ENCODE measurements around the gene BANK1. TPM values are rescaled to one million over a fixed set of nuclear protein-coding genes. Genes with fewer than 3 reads are reported as not detected.

The BANK1 gene
- total RNA-seq, 1 experiment from 2014 or later: 2.4 TPM

- Histone ChIP-seq H3K9me2 (ENCODE audit: insufficient read depth) (no peaks in the 10 kb centered on the region), H3K4me3 (replicated peaks in 1 of 2; ENCODE audit: low read depth in 1 of 2, low read length in 2 of 2) (no peak overlapping the region), H3K36me3 (ENCODE audit: control insufficient read depth in 1 of 2, insufficient read depth in 2 of 2, low read length in 2 of 2) (no peaks in the 10 kb centered on the region), H3K27me3 (ENCODE audit: insufficient read depth, low read length) (no peaks in the 10 kb centered on the region), H3K4me1 (ENCODE audit: control insufficient read depth in 1 of 2, insufficient read depth in 2 of 2, low read length in 2 of 2) (no peaks in the 10 kb centered on the region), H3K4me2 (ENCODE audit: low read length) (no peak overlapping the region), H3K79me2 (ENCODE audit: insufficient read depth, low read length) (no peaks in the 10 kb centered on the region), H3K9me3 (ENCODE audit: control insufficient read depth in 1 of 2, insufficient read depth in 1 of 2, low read depth in 1 of 2, low read length in 2 of 2) (no peaks in the 10 kb centered on the region), H2AFZ (ENCODE audit: low read depth, low read length, poor library complexity, severe bottlenecking) (no peak overlapping the region), H3K27ac (ENCODE audit: low read depth, low read length) (no peak overlapping the region), H4K20me1 (ENCODE audit: insufficient read depth) (no peaks in the 10 kb centered on the region), H3K9ac (ENCODE audit: low read length) (no peak overlapping the region)
- ChIA-PET CTCF (no interaction called here), POLR2A (no interaction called here), RAD21 (ENCODE audit: low non-redundant PET in 1 of 2, low total read pairs in 2 of 2, uncharacterized antibody in 2 of 2, unreplicated experiment in 2 of 2) (no interaction called here)
- intact Hi-C loops (cut with micrococcal nuclease): no loop called here
- DNase-seq (ENCODE audit: low read depth, low spot score) (no peak), ATAC-seq (no peak)
- TF ChIP-seq EZH2 (IDR thresholded peaks at IDR 0.05) (no peak), SIN3A (IDR thresholded peaks at IDR 0.05; ENCODE audit: low read depth) (no peak), JUND (IDR thresholded peaks at IDR 0.05) (no peak), CBX3 (IDR thresholded peaks at IDR 0.05; ENCODE audit: low read depth) (no peak), CEBPB (IDR thresholded peaks at IDR 0.05; ENCODE audit: low read depth) (no peak), FOSL1 (IDR thresholded peaks at IDR 0.05; ENCODE audit: low read depth) (no peak), ELF1 (IDR thresholded peaks at IDR 0.05; ENCODE audit: borderline replicate concordance, low read depth) (no peak), POLR2A (IDR thresholded peaks at IDR 0.05; ENCODE audit: borderline replicate concordance, extremely low read depth, insufficient read depth, insufficient read length) (no peak), REST (IDR thresholded peaks at IDR 0.05; ENCODE audit: low read depth) (no peak), RAD21 (IDR thresholded peaks at IDR 0.05; ENCODE audit: low read depth) (no peak), ZFX (IDR thresholded peaks at IDR 0.05) (no peak)
- TF ChIP-seq, protein P1, sequence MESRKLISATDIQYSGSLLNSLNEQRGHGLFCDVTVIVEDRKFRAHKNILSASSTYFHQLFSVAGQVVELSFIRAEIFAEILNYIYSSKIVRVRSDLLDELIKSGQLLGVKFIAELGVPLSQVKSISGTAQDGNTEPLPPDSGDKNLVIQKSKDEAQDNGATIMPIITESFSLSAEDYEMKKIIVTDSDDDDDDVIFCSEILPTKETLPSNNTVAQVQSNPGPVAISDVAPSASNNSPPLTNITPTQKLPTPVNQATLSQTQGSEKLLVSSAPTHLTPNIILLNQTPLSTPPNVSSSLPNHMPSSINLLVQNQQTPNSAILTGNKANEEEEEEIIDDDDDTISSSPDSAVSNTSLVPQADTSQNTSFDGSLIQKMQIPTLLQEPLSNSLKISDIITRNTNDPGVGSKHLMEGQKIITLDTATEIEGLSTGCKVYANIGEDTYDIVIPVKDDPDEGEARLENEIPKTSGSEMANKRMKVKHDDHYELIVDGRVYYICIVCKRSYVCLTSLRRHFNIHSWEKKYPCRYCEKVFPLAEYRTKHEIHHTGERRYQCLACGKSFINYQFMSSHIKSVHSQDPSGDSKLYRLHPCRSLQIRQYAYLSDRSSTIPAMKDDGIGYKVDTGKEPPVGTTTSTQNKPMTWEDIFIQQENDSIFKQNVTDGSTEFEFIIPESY (IDR thresholded peaks at IDR 0.05; ENCODE audit: extremely low read depth, insufficient replicate concordance, low read length): no peak
- TF ChIP-seq, protein P2, sequence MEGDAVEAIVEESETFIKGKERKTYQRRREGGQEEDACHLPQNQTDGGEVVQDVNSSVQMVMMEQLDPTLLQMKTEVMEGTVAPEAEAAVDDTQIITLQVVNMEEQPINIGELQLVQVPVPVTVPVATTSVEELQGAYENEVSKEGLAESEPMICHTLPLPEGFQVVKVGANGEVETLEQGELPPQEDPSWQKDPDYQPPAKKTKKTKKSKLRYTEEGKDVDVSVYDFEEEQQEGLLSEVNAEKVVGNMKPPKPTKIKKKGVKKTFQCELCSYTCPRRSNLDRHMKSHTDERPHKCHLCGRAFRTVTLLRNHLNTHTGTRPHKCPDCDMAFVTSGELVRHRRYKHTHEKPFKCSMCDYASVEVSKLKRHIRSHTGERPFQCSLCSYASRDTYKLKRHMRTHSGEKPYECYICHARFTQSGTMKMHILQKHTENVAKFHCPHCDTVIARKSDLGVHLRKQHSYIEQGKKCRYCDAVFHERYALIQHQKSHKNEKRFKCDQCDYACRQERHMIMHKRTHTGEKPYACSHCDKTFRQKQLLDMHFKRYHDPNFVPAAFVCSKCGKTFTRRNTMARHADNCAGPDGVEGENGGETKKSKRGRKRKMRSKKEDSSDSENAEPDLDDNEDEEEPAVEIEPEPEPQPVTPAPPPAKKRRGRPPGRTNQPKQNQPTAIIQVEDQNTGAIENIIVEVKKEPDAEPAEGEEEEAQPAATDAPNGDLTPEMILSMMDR (IDR thresholded peaks at IDR 0.05 in 2 of 3, conservative IDR thresholded peaks at IDR 0.05 in 1 of 3; ENCODE audit: borderline replicate concordance in 1 of 3, insufficient read depth in 1 of 3, low read depth in 2 of 3, low read length in 2 of 3): no peak
- no TSS peak for BruUV-seq (replicated peaks)
These were observed 63.2 kb downstream of the BANK1 start for GRCh38 chr4:101853691-101854090.

All from HCT116 (cell line).